HG03378 (cell line): Measurements from ENCODE around the gene METTL25.

ENCODE experiments used
- ATAC-seq: cut with Tn5 transposase; IDR thresholded peaks from one replicate; pipeline ENCODE4 v1.9.1; 2021; ENCODE audit warnings: mild to moderate bottlenecking, moderate library complexity; ENCODE audit not compliant: unreplicated experiment

METTL25 gene

DNA sequence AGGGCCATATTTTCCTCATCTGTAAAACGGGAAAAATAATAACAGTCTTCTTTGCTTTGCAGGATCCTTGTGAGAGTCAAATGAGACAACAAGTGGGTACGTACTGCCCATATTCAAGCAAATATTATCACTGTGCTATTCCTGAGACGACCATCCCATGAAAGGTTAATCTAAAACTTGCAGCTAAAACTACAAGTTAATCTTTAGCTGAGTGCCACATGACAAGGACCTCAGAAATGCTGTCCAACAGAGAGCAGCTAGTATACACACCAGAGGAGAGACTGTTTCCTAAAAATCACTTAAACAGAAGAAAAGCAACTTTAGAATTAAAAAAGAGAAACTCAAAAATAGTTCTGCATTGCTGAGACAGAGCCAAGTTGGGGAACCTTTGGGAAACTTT lies 165.7 kb downstream of the METTL25 start:
- ATAC-seq = peak; percentile 73

DNA sequence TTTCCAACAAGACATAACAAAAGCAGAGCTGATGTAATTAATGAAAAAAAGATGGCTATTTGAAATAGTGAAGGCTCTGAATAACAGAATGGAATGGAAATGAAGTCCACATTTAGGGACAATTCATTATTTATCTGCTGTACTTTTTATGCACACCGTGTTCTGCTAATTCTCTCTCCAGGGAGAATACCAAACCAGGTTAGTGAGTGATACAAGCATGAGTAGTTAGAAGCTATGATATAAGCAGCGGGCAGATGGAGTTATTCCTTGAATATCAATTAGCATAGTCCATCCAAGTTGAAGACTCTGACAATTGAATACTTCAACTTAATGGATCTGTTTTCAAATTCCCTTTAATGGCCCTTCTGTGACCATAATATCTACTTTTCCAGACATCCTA lies 166.3 kb downstream of the METTL25 start:
- ATAC-seq = no peak

DNA sequence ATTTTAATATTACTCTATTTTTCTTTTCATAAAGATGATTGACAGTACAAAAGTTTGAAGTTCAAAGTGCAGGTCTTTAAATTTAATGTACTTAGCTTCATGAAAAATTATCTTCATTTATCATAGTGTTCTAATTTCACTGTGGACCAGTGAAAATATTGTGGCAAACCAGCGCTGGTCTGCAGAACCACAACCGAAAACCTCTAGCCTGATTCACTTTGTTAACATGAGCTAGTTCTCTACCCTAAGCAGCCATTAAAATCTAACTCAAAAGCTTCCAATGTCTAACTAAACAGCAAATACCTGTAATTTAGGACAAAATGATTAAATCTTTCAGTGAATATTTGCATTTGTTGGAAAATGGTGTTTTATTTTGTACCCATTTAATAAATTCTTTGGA lies 167.3 kb downstream of the METTL25 start:
- no peak for ATAC-seq

DNA sequence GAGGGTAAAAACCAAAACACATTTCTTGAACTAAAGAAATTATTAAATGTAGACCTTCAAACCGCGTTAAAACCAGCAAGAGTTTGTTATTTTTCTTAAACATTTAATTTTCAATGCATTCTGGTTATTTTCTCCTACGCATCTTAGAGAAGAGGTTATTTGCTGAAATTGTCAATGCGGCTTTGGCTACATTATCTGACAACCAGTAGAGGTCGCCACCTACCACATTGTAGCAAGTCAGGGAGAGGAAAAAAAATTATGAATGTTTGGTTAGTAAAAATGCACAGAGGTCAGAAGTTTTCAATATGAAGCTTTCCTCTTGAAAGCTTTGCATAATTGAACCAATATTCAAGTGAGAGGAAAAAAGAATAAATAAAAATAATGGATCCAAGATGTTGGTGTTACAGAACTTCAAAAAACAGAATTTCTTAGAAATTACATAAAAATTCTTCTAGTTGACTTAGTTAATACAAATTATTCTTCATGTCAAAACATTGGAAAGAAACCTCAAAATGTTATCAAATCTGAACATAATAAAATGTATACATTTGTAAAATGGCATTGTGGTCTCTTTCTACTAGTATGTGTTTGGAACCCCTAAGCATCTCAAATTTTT lies 168.9 kb downstream of the METTL25 start:
- peak; percentile 67 for ATAC-seq
